NCI-H345 (cell line): ENCODE measurements around the gene SHB.
A peak's percentile ranks its signal among the peaks of the same experiment; 100 is the strongest.

Source experiments
- DNase-seq: peaks from one replicate; lab custom pipeline; 2025; lab: John Stamatoyannopoulos, UW

SHB gene

GRCh38 chr9:38042626-38043357 is 26.2 kb downstream of the SHB start:
- no peak for DNase-seq

- DNase-seq = no peak
These were observed 27.3 kb downstream of the SHB start for GRCh38 chr9:38041564-38042243.

GRCh38 chr9:38039907-38040682 is 28.9 kb downstream of the SHB start:
- DNase-seq = no peak

DNA sequence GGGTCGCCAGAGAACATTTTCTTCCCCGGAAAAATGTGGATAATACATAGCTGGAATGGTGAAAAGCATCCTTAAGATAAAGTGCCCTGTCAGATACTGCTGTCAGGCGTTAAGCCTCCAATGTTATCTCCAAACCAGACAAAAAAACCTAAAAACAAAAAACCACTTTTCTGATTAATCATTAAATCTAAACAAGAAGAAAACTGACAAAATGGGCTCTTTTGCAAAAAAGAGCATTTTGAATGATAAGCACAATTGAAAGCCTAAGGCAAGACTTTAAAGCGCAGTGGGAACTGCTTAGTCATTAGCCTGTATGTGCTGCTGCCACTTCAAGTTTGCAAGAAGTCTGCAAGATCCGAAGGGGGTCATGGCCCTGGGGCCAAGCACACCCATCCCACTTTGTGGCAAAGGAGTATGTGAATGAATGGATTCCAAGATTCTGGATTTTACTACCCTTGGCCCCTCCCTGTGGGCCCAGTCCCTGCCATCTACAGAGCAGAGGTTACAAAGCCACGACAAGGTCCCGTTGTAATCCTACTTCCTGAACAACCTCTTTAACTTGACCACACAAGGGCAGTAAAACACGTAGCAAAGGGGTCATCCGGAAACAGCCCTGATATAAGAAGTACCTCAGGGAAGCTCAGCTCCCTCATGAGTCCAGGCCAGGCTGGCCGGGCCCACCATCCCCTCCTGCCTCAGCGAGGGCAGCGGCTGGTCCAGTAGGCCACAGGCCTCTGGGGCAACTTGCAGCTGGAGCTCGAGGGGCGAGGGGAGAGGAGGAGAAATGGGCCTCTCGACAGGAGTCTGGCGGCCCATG is 29.7 kb downstream of the SHB start:
- DNase-seq = no peak

DNA sequence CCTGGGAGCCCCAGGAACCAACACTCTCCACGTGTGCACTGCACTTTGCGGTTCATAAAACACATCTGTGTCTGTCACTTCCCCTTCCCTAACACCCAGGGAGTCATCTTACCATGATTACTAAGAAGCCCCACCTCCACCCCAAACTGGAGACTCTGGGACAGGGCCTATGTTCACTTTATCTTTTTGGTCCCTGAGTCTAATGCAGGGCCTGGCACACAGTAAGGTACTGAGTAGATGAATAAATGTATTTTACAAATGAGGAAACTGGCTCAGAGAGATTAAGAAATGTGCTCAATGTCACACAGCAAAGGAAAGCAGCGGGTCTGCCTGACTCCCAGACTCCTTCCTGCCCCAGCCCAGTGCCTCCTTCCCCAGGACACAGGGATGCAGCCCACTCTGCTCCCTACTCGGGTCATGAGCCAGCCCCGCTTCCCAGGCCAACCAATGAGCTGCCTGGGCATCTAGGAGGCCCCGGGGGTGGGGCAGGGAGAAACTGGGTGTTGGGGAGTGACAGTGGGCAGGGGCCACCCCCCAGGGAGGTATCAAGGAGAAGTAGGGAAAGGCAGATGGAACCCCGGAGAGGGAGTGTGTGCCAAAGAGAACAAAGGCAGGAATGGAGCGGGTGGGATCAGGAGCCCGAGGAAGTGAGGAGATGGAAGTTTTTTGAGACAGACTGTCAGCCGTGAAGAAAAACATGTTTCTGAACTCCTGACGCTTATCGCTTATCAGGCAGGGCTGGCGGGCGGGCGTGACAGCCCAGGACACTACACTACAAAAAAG is 30.5 kb downstream of the SHB start:
- no peak for DNase-seq

DNA sequence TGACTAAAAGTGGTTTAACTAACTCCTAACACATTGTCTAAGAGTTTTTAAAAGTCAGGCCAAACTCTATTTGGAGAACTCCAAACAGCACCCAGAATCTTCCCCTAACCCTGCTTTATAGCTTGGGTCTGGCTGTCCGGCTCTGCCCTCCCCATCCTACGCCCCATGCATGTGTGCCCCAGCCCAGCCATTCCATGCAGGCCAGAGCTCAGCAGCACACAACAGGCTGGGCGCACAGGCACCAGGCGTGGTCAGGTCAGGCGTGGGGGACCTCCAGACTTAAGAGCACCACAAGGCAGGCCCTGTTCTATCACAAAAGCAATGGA is 31.1 kb downstream of the SHB start:
- no peak for DNase-seq

GRCh38 chr9:38036359-38037084 is 32.5 kb downstream of the SHB start:
- DNase-seq = no peak

DNA sequence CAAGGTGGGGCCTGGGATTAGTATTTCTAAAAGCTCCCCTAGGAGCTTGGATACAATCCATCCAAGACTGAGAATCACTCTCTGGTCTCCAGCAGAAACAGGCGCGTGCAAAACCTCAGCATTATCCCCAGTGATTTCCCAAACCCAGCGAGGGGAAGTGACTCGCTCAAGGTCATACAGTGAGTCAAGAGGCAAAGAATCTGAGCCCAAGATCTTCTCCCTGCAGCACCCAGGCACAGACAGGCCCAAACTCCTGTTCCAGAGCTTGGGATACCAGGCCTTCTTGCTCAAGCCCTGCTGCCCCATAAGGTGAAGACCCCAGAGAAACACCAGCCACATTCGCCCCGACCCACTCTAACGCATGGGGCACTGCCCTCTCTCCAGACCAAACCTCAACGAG is 33.2 kb downstream of the SHB start:
- no peak for DNase-seq

GRCh38 chr9:38033941-38034340 is 35.1 kb downstream of the SHB start:
- no peak for DNase-seq

DNA sequence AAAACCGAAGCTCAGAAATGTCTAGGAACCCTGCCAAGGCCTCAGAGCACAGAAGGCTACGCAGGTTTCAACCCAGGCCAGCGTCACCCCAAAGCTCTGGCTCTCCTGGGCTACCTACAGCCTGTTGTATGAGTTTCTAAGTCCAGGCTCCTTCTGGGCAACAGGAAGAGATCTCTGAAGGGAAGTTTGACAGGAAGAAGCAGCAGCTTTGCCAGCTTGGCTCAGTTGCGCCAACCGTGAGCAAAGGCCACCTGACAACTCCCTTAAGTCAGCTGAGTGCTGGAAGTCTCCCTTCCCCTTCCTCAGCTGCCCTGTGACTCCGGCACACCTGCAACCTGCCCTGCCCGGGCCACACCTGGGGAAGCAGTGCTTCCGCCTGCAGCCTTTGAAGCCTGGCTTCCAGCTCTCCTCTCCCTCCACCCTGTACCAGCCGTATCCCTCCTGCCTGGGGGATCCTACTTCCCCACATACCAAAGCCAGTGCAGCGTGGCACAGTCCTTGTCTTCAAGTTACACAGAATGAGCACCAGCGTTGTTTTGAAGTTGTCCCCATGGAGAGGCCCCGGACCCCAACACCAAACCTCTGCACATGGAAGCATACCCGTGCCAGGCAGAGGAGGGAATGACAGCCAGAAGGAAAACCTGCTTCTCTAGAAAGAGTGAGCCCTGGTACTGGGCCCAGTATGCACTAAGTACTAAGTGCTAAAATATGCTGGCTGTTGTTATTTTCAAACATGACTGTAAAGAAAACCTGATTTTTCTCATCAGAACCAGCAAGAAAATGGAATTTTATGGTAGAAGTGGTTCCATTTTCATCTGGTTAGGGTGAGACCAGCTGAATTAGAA is 36.5 kb downstream of the SHB start:
- no peak for DNase-seq

- no peak for DNase-seq
These were observed 37.4 kb downstream of the SHB start for GRCh38 chr9:38031594-38031993.

- no peak for DNase-seq
These were observed 38.4 kb downstream of the SHB start for GRCh38 chr9:38030658-38031057.

- no peak for DNase-seq
These were observed 39.0 kb downstream of the SHB start for GRCh38 chr9:38029915-38030638.

DNA sequence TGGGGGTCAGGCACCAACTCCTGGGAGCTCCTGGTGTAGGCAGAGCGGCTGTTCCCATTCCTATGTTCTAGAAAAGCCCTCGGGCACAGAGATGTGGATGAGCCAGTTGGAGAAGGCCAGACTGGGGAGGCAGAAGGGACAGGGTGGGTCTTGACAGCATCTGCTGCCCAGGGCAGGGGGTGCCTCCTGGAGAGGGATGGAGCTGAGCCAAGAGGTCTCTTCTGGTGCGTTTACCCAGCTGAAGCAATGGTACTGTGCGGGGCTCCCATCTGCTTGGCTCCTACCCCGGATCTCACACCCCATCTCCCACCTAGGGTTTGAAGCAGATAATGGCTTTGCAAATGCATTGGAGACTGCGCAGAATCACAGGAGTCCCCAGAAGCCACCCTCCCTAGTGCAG is 41.3 kb downstream of the SHB start:
- DNase-seq = peak; percentile 58

- peak; percentile 72 for DNase-seq
These were observed 42.0 kb downstream of the SHB start for GRCh38 chr9:38026840-38027527.

DNA sequence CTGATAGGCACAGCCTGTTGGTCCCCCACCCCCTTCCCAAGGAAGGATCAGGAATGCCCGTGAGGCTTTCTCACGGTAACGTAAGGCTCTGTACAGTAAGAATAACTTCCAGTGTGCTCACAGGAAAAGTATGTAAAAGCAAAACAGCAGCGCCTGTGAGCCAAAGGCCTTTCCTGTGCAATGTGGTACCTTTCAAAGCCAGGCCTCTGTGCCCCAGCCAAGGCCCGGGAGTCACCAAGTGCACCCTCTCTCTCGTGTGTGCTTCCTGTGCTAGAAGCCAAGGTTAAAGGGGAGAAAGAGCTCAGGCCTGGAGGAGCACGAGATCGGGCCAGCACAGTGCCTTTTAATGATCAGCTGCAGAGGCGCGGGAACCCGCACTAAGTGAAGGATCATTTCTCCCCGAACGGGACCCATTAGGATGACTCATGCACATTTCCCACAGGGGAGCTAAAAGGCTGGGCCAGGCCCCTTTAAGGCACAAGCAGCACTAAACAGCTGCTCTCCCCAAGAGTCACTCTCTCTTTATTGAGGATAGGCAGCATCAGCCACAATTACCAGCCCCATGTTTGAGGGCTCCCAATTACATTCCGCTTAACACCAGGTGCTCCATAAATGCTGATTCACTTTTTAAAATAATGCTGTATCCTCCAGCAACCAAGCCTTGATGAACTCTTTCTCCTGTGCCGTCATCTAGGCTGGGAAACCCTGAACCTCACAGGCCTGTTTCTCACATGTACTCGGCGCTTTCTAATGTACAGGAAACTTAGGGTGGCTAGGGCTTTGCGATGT is 42.8 kb downstream of the SHB start:
- DNase-seq = peak; percentile 22

GRCh38 chr9:38025166-38025565 is 43.9 kb downstream of the SHB start:
- no peak for DNase-seq
